RWPE2 (cell line): ENCODE results near the gene ARHGAP10.
"Not testable (repeated sequence)": the region's sequence is repeated elsewhere in the genome, so short reads cannot be mapped to it uniquely, and the experiment has no call there.

Experiments
- ATAC-seq: fragments of 200-7000 bp; cut with Tn5 transposase; 3 replicates; pipeline ENCODE4 v1.9.1; 2021; ENCODE audit warnings: low read depth
- DNase-seq: peaks from one replicate; pipeline ENCODE4 v3.0.0-alpha.2; 2020; ENCODE audit warnings: low spot score
- H3K27ac ChIP-seq: fragments of 450-650 bp; 2 replicates; pipeline ENCODE4 v1.5.1; 2017; ENCODE audit warnings: mild to moderate bottlenecking; ENCODE audit not compliant: poor library complexity, severe bottlenecking
- H3K27me3 ChIP-seq: fragments of 250-450 bp; sonication (Bioruptor Pico); 2 replicates; pipeline ENCODE4 v1.5.1; 2021; ENCODE audit warnings: mild to moderate bottlenecking, moderate library complexity; ENCODE audit not compliant: insufficient read depth, poor library complexity, severe bottlenecking
- H3K36me3 ChIP-seq: fragments of 250-450 bp; sonication (Bioruptor Pico); 2 replicates; pipeline ENCODE4 v1.5.1; 2020; ENCODE audit warnings: low read depth, mild to moderate bottlenecking, moderate library complexity
- H3K4me1 ChIP-seq: fragments of 250-450 bp; sonication (Bioruptor Pico); 2 replicates; pipeline ENCODE4 v1.5.1; 2021; ENCODE audit warnings: mild to moderate bottlenecking, moderate library complexity; ENCODE audit not compliant: insufficient read depth, poor library complexity, severe bottlenecking
- H3K4me3 ChIP-seq: fragments of 250-450 bp; sonication (Bioruptor Pico); 2 replicates; pipeline ENCODE4 v1.5.1; 2021; ENCODE audit warnings: mild to moderate bottlenecking, moderate library complexity; ENCODE audit not compliant: severe bottlenecking
- H3K9me3 ChIP-seq: fragments of 250-450 bp; sonication (Bioruptor Pico); 2 replicates; pipeline ENCODE4 v1.5.1; 2021; ENCODE audit warnings: mild to moderate bottlenecking, moderate library complexity; ENCODE audit not compliant: severe bottlenecking
- TF ChIP-seq, protein P1 (sequence below): fragments of 450-650 bp; IDR thresholded peaks from one replicate; pipeline ENCODE4 v1.5.1; 2017; ENCODE audit warnings: mild to moderate bottlenecking, moderate library complexity; ENCODE audit not compliant: poor library complexity, severe bottlenecking

Gene ARHGAP10

DNA sequence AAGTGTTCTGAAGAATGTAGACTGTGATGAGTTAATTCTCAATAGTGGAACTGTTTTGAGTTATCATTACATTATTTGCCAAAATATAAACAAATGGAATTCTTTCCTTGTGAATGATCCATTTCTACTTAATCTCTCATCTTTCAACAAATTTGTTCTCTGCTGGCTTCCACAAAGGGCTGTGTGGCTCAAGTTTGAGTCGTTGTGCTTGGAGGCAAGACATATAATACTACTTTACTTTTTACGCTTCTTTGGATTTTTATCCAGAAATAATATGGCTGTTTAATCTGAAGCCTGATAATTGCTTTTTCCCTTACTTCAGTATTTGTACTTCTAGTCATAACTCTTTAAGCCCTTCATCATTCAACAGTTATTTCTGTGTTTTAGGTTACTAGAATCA lies 169.5 kb downstream of the ARHGAP10 start:
- no peak overlapping the region for H3K27ac ChIP-seq
- DNase-seq (no peak), ATAC-seq (no peak)
- H3K27me3 ChIP-seq: no peaks in the 10 kb centered on the region
- no peaks in the 10 kb centered on the region for H3K4me1 ChIP-seq
- no peaks in the 10 kb centered on the region for H3K9me3 ChIP-seq
- TF ChIP-seq, protein P1, sequence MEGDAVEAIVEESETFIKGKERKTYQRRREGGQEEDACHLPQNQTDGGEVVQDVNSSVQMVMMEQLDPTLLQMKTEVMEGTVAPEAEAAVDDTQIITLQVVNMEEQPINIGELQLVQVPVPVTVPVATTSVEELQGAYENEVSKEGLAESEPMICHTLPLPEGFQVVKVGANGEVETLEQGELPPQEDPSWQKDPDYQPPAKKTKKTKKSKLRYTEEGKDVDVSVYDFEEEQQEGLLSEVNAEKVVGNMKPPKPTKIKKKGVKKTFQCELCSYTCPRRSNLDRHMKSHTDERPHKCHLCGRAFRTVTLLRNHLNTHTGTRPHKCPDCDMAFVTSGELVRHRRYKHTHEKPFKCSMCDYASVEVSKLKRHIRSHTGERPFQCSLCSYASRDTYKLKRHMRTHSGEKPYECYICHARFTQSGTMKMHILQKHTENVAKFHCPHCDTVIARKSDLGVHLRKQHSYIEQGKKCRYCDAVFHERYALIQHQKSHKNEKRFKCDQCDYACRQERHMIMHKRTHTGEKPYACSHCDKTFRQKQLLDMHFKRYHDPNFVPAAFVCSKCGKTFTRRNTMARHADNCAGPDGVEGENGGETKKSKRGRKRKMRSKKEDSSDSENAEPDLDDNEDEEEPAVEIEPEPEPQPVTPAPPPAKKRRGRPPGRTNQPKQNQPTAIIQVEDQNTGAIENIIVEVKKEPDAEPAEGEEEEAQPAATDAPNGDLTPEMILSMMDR: no peak
- H3K4me3 ChIP-seq: no peak overlapping the region
- H3K36me3 ChIP-seq: no peaks in the 10 kb centered on the region; the same call in 1 of the 2 replicates

DNA sequence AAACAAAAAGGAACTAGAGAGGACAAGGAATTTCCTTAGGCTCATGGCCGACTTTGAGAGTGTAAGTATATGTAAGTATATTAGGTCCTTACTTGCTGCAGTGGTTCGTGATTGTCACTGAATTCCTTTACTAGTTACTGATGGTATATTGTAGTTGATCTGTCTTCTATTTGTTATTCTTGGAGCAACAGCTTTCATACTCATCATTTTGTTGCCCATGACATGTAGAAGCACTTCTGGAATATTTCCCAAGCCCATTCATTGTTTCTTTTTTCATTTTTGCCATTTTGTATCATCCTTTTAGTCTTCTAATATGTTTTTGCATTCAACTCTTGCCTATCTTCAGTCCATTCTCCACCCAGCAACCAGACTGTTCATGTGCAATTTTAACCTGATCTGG lies 170.0 kb downstream of the ARHGAP10 start:
- ATAC-seq (no peak), DNase-seq (no peak)
- Histone ChIP-seq H3K9me3 (no peaks in the 10 kb centered on the region), H3K27me3 (no peaks in the 10 kb centered on the region), H3K4me1 (no peaks in the 10 kb centered on the region), H3K36me3 (no peaks in the 10 kb centered on the region), H3K4me3 (no peak overlapping the region), H3K27ac (no peak overlapping the region)
- TF ChIP-seq, protein P1: no peak

- H3K27ac ChIP-seq: no peak overlapping the region
- DNase-seq: no peak
- no peaks in the 10 kb centered on the region for H3K4me1 ChIP-seq
- no peaks in the 10 kb centered on the region for H3K9me3 ChIP-seq
- TF ChIP-seq, protein P1: no peak
- ATAC-seq: no peak
- no peaks in the 10 kb centered on the region for H3K27me3 ChIP-seq
- H3K36me3 ChIP-seq: peaks cover 4% of the 10 kb centered on the region
- no peak overlapping the region for H3K4me3 ChIP-seq
Measured at GRCh38 chr4:147909225-147909624, 177.3 kb downstream of the ARHGAP10 start.

- DNase-seq (no peak), ATAC-seq (no peak)
- Histone ChIP-seq H3K4me1 (no peaks in the 10 kb centered on the region), H3K27me3 (no peaks in the 10 kb centered on the region), H3K4me3 (no peak overlapping the region), H3K27ac (no peak overlapping the region), H3K36me3 (peaks cover 8% of the 10 kb centered on the region), H3K9me3 (no peaks in the 10 kb centered on the region)
- TF ChIP-seq, protein P1: no peak
Measured at GRCh38 chr4:147910315-147910714, 178.4 kb downstream of the ARHGAP10 start.

GRCh38 chr4:147912106-147912505 lies 180.2 kb downstream of the ARHGAP10 start:
- not testable (repeated sequence) for DNase-seq

More at GRCh38 chr4:147912106-147912505, 180.2 kb downstream of the ARHGAP10 start:
- ATAC-seq, H3K4me1 ChIP-seq, H3K27ac ChIP-seq, H3K4me3 ChIP-seq, H3K27me3 ChIP-seq, H3K9me3 ChIP-seq: not testable (repeated sequence)
- peaks cover 15% of the 10 kb centered on the region for H3K36me3 ChIP-seq
